Cardiac muscle cell (in vitro differentiated cells and primary cell): Measurements from ENCODE around the gene SLC9A8. TPM values are rescaled to one million over a fixed set of nuclear protein-coding genes. Genes with fewer than 3 reads are reported as not detected.
"Not testable (repeated sequence)": the region's sequence is repeated elsewhere in the genome, so short reads cannot be mapped to it uniquely, and the experiment has no call there.

Experiments used
- DNase-seq, 2 donors: peaks; one replicate each; pipeline versions ENCODE4 v3.0.0 to v3.0.0-alpha.2; 2010 to 2017; ENCODE audit warnings: low read depth in 1 of 2, low spot score in 1 of 2
- H3K27ac ChIP-seq: fragments of 200-600 bp; sonication (generic); 2 replicates; pipeline ENCODE4 v1.5.1; 2016
- H3K27me3 ChIP-seq: fragments of 200-600 bp; sonication (generic); 2 replicates; pipeline ENCODE4 v1.6.0; 2016; ENCODE audit warnings: control low read depth
- H3K36me3 ChIP-seq: fragments of 200-600 bp; sonication (generic); 2 replicates; pipeline ENCODE4 v1.5.1; 2016; ENCODE audit warnings: control low read depth
- H3K4me1 ChIP-seq: fragments of 200-600 bp; sonication (generic); 2 replicates; pipeline ENCODE4 v1.8.1; 2017; ENCODE audit warnings: low read depth, mild to moderate bottlenecking, mixed run types
- H3K4me3 ChIP-seq: fragments of 200-600 bp; sonication (generic); 2 replicates; pipeline ENCODE4 v1.5.1; 2016; ENCODE audit warnings: mild to moderate bottlenecking
- H3K9me3 ChIP-seq: fragments of 200-600 bp; sonication (generic); 2 replicates; pipeline ENCODE4 v1.5.1; 2017; ENCODE audit warnings: low read depth, mild to moderate bottlenecking, control low read depth
- CTCF ChIP-seq: IDR thresholded peaks from 2 replicates; pipeline ENCODE4 v1.5.1; 2012; ENCODE audit warnings: low read depth, mild to moderate bottlenecking, low read length
- polyA plus RNA-seq: library from polyadenylated mRNA; unstranded; fragments of >200 nt; fragmentation: Nextera tagmentation; extraction: Ambion mirVana; gene quantifications from 2 replicates; pipeline ENCODE4 v1.2.1, GENCODE V29; 2016
- total RNA-seq: library from RNA; depleted of rRNA; stranded (reverse); fragments of >200 nt; gene quantifications from 2 replicates; pipeline ENCODE4 v1.2.3, GENCODE V29; 2016

The SLC9A8 gene
- total and polyA plus RNA-seq, 2 experiments from 2014 or later = 4.4 to 9.4 TPM

- Histone ChIP-seq H3K4me1 (no peaks in the 10 kb centered on the region), H3K27ac (no peak overlapping the region), H3K9me3 (no peaks in the 10 kb centered on the region), H3K4me3 (no peak overlapping the region), H3K27me3 (no peaks in the 10 kb centered on the region), H3K36me3 (peaks cover 16% of the 10 kb centered on the region)
- TF ChIP-seq CTCF = no peak
- DNase-seq = no peak
Measured at GRCh38 chr20:49854190-49854875, 41.7 kb downstream of the SLC9A8 start.

- no peak overlapping the region for H3K27ac ChIP-seq
- H3K9me3 ChIP-seq = no peaks in the 10 kb centered on the region
- no peaks in the 10 kb centered on the region for H3K27me3 ChIP-seq
- peaks cover 16% of the 10 kb centered on the region for H3K36me3 ChIP-seq
- no peaks in the 10 kb centered on the region for H3K4me1 ChIP-seq
- no peak for TF ChIP-seq CTCF
- DNase-seq = no peak
- no peak overlapping the region for H3K4me3 ChIP-seq
Measured at GRCh38 chr20:49856904-49857303, 44.3 kb downstream of the SLC9A8 start.

GRCh38 chr20:49858076-49858585 is 45.5 kb downstream of the SLC9A8 start:
- H3K4me3 ChIP-seq = no peak overlapping the region
- no peak for TF ChIP-seq CTCF
- peaks cover 13% of the 10 kb centered on the region for H3K36me3 ChIP-seq
- H3K9me3 ChIP-seq = no peaks in the 10 kb centered on the region
- no peak overlapping the region for H3K27ac ChIP-seq
- DNase-seq = no peak
- H3K27me3 ChIP-seq = no peaks in the 10 kb centered on the region
- no peaks in the 10 kb centered on the region for H3K4me1 ChIP-seq

GRCh38 chr20:49859011-49859410 is 46.4 kb downstream of the SLC9A8 start:
- no peak for TF ChIP-seq CTCF
- no peak overlapping the region for H3K27ac ChIP-seq

GRCh38 chr20:49859807-49860206 is 47.2 kb downstream of the SLC9A8 start:
- no peak for DNase-seq
- H3K27me3 ChIP-seq = no peaks in the 10 kb centered on the region
- no peaks in the 10 kb centered on the region for H3K9me3 ChIP-seq
- H3K4me1 ChIP-seq = no peaks in the 10 kb centered on the region
- H3K27ac ChIP-seq = no peak overlapping the region
- TF ChIP-seq CTCF = no peak
- no peak overlapping the region for H3K4me3 ChIP-seq
- peaks cover 13% of the 10 kb centered on the region for H3K36me3 ChIP-seq

More at GRCh38 chr20:49859011-49859410, 46.4 kb downstream of the SLC9A8 start:
- Histone ChIP-seq H3K9me3 (no peaks in the 10 kb centered on the region), H3K4me3 (no peak overlapping the region), H3K36me3 (peaks cover 13% of the 10 kb centered on the region), H3K27me3 (no peaks in the 10 kb centered on the region), H3K4me1 (no peaks in the 10 kb centered on the region)
- DNase-seq = no peak

GRCh38 chr20:49861232-49861631 is 48.6 kb downstream of the SLC9A8 start:
- not testable (repeated sequence) for H3K27me3 ChIP-seq, H3K4me1 ChIP-seq, H3K9me3 ChIP-seq, H3K27ac ChIP-seq, H3K36me3 ChIP-seq, DNase-seq, H3K4me3 ChIP-seq
